Epithelial cell of umbilical artery (primary cell): Measurements from ENCODE around the gene ARGLU1. TPM values are rescaled to one million over a fixed set of nuclear protein-coding genes. Genes with fewer than 3 reads are reported as not detected.

ENCODE experiments used
- total RNA-seq: library from RNA; depleted of rRNA; stranded (reverse); fragments of >200 nt; gene quantifications from 2 replicates; pipeline ENCODE4 v1.2.3, GENCODE V29; 2014

Gene ARGLU1, protein sequence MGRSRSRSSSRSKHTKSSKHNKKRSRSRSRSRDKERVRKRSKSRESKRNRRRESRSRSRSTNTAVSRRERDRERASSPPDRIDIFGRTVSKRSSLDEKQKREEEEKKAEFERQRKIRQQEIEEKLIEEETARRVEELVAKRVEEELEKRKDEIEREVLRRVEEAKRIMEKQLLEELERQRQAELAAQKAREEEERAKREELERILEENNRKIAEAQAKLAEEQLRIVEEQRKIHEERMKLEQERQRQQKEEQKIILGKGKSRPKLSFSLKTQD
- 90.3 and 115 TPM in 2 replicates for total RNA-seq

GRCh38 chr13:106567474-106568298, at the start of gene ARGLU1:
Gene ARGLU1 (minus strand): TSS chr13:106568137. CDS start chr13:106567919, 218 bp downstream.

DNA sequence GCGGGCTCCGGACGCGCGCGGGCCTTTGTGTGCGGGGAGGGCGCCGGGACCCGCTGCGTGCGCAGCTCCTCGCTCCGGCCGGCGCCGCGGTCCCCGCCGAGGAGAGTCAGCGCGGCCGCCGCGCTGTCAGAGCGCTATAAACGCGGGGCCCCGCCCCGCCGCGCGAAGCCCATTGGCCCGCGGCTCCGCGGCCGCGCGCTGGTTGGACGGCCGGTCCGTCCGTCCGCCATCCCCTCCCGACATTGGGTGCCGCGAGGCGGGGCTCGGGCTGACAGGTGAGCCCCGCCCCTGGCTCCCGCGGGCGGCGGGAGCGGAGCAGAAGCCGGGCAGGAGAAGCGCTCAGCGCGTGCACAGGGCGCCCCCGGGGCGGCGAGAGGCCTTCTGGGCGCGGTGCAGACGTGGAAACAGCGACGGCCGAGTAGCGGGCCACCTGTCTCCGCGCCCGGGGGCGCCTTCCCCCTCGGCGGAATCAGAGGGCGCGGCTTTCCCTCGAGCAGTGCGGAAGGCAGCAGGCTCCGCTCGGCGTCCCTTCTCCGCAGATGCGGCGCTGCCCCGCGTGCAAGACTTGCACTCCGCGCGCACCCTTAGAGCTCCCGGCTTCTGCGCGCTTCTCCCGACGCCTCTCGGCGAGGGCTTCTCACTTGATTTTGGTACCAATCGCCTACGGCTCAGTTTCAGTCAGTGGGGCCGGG, 32.2 kb downstream of the ARGLU1 start, which contains the start of gene EFNB2:
Gene EFNB2, minus strand, starts transcription at position 111 of the 692 bp plus-strand sequence. CDS start 698 bp downstream, outside the sequence.

Other genes with a start within 250 kb of the ARGLU1 start
- 112 and 192 TPM in 2 replicates for gene EFNB2, start 32.5 kb downstream of the ARGLU1 start, total RNA-seq